Cortex of kidney (tissue), 1 donor: ENCODE results near the gene HOXA3.
A peak's percentile ranks its signal among the peaks of the same experiment; 100 is the strongest.

ENCODE experiments used
- DNase-seq: peaks from one replicate; lab custom pipeline; 2025; lab: John Stamatoyannopoulos, UW

HOXA3 gene

DNA sequence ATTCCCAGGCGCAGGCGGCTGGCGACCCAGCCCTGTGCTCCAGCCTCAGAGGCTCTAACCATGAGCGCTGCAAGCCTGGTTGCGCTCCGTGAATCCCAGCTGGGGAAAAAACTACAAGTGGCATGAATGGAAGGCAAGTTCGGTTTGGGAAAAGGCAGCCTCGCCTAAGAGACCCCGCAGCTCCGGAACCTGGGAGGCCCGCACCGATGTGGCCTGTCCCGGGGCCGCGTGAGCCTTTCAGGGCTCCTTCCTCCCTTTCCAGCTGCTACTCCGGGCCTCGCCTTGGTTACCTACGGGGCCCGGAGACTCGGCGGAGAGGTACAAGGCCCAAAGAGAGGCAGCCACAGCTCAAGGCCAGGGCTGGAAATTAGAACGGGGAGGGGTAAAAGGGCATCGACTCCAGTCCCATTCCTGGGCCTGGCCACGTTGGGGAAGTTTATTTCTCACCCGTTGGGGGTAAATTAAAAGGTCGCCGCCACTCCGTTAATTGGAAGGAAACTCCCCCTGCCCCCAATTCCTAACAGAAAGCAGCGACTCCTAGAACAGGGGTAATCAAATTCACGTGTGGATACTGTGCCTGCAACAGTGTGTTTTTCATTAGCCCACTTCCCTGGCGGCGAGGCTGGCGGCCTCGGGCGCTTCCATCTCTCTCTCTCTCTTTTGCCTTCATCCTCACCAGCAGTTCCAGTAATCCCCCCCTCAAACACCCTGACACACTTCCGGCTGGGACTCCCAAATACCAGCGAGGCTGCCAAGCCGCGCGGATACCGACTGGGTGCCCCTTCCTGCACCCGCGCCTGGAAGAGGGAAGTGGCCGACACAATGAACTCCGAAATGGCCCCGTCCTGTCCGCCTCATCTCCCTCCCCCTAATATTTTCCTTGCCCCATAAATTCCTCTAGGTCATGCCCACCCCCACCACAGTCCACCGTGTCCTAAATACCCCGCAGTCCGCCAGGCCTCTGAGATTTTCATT is 14.4 kb upstream of the HOXA3 start:
- no peak for DNase-seq

DNA sequence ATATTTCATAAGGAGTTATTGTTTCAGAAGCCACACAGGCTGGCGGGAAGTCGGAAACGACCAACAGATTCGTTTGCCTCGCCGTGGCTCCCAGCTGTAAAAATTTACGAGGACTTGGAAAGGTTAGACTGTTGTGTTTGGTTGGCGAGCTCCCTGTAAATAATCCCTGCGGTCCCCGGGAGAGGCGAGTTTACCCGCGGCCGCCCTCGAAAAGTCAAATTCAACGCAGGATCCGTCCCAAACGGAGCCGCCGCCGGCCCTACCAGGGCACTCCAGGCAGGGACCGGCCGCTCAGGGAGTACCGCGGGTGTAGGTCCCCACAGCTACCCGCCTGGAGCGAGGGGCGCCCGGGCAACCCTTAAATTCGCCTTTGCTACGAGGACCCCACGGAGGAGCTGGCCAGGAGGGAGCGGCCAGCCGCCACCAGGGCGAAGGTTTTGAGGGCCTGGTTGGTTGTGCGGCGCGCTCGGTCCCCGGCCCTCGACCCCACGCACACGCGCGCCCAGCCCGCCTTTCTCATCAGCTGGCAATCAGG is 13.7 kb upstream of the HOXA3 start:
- no peak for DNase-seq

DNA sequence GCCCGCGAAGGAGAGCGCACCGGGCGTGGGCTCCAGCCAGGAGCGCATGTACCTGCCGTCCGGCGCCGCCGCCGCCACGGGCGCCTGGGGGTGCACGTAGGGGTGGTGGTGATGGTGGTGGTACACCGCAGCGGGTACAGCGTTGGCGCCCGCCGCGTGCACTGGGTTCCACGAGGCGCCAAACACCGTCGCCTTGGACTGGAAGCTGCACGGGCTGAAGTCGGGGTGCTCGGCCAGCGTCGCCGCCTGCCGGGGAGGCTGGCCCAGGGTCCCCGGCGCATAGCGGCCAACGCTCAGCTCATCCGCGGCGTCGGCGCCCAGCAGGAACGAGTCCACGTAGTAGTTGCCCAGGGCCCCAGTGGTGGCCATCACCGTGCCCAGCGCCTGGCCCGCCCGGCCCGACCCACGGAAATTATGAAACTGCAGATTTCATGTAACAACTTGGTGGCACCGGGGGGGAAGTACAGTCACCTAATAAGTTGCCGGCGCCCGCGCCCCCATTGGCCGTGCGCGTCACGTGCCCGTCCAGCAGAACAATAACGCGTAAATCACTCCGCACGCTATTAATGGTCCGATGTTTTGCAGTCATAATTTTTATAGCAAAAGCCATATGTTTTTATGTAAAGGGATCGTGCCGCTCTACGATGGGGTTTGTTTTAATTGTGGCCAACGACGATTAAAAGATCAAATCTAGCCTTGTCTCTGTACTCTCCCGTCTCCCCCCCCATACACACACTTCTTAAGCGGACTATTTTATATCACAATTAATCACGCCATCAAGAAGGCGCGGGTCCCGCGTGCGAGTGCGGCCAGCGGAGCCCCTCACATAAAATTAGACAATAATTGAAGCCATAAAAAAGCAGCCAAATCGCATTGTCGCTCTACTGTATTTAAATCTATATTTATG is 13.0 kb upstream of the HOXA3 start, which contains the start of gene HOXA9:
Gene HOXA9, minus strand, starts transcription at position 449 of the 907 bp plus-strand sequence. Its CDS starts 80 bp downstream, at position 369.
- no peak for DNase-seq

DNA sequence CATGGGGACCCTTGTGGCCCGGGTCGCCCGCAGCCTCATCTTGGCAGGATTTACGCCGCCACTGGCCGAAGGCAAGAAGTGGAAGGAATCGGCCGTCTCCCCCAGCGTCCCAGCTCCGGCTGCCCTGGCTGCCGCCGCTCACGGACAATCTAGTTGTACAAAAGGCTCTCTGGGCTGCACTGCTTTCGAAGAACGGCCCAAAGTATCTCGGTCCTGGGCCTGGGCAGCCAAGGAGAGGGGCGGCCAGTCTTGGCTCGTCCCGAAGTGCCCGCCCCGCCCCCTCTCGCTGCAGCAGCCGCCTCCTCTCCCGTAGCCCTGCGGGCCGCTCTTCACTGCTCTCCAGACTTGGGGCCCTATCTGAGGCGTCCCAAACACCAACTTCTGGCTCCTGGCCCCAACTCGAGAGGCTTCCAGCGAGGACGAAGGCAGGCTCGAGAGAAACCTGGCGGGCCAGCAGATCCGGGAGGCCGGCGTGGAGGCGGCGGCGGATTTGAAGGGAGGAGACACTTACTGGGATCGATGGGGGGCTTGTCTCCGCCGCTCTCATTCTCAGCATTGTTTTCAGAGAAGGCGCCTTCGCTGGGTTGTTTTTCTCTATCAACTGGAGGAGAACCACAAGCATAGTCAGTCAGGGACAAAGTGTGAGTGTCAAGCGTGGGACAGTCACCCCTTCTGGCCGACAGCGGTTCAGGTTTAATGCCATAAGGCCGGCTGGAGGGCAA is 12.1 kb upstream of the HOXA3 start:
- DNase-seq: peak; percentile 19

DNA sequence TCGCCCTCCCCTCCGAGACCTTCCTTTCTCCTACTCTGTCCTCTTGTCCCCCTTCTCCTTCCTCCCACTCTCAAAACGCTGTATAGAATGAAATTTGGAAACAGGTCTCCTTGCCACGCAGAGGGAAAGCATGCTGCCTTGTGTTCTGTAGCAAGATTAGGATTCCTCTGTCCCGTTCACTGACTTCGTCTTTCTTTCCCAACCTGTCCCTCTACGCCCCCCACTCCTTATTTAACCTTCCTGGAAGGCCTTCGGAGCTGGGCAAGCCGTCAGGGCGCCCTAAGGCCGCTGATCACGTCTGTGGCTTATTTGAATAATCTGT is 11.6 kb upstream of the HOXA3 start:
- no peak for DNase-seq

DNA sequence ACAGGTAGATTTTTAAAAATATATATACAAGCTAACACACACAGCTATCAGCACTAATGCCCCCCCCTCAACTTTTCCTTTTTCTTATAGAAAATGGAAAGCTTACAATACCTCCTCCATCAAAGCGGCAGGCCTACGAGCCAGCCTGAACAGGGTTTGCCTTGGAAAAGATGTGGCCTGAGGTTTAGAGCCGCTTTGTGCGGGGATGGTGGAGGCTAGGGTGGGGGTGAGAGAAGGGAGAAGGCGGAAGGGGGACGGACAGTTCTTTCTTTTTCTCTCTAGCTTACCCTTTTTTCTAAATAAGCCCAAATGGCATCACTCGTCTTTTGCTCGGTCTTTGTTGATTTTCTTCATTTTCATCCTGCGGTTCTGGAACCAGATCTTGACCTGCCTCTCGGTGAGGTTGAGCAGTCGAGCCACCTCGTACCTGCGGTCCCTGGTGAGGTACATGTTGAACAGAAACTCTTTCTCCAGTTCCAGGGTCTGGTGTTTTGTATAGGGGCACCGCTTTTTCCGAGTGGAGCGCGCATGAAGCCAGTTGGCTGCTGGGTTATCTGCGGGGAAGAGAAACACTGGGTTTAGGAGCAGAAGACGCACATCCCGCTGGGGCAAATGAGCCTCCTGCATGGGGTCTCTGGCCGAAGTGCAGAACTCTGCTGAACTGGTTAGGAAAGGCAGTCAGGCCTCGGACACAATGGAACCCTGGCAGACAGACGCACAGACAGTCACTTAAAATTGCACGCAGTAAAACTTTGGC is 11.1 kb upstream of the HOXA3 start:
- DNase-seq: no peak

DNA sequence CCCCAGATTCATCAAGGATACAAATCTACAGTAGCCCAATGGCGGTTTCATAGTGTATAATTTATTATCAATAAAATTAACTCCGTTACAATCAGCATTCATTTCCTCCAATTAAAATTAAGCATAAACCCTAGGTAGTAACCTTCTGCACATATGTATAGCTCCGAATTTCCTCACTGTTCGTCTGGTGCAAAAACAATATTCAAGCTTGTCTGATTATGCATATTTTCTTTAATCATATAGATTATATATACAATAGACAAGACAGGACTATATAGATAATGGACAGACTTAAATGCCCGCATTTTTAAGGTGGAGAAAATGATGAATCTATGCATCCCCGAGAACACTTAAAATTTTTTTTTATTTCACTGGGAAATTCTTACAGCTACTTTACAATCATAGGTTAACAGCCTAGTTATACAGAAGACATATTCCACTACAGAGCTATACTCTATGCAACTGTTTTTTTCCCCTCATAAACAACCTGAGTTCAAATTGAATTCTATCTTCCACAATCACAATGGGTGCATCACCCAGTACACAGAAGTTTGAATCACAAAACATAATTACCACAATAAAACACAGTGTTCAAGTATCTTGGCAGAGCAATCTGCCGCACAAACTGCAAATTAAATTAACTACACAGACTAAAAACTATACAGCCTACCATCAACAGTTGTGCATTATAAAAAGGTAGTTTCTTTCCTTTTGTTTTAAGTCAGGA is 10.3 kb upstream of the HOXA3 start:
- no peak for DNase-seq

DNA sequence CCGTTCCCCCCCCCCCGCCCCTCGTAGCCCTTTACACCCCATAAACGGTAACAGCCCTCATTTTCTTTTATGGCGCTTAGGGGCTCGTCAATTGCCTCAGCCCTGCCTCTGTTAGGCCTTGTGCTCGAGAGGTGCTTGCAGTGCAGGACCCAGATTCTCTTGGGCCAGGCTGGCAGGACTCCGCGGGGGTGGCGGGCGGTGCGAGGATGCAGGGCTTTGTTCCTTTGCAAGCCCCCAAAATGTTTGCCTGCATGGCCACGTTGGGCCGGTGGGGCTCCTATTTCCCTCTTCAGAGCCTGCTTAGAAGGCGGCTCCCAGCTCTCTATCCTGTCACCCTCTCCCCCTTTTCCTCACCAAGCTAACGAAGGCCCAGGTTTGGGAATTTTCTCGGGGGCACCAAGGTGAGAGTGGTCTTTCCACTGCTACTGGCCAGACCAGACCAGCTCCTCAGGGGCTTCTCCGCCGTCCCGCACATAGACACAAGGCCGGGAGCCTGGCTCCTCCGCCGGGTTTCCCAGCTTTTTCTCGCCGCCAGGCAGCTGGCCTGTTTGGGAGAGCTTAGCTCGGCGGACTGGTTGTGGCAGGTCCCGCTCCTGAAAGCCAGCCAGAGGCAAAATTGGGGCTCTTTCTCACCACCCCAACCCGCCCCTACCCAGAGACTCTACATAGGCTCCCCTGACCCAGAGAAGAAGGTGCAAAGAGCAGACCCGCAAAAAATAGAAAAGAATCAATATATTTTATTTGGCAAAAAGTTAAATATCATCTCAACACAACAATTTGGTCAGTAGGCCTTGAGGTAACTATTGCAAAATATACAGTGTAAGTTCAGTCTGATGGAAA is 9.6 kb upstream of the HOXA3 start:
- no peak for DNase-seq

DNA sequence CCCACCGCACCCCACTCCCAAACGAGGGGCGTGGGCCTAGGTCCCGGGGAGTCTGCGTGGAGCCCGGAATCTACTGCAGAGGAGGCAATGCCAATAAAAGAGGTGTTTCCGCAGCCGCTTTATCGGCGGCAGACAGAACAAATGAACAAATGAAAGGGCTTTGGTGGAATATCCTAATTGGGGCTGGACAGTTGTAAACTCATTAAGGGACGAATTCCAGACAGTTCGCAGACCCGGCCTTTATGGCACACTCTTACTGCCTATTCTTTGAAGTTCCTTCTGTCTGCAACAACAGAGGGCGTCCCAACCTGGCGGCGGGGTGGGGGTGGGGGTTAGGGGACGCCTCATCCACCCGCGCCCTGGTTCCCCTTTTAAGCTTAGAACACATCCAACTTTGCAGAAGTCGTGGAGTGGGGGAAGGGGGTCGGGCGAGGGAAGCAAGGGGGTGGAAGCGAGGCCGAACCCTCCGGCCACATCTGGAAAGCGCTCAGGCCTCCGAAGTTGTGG is 8.9 kb upstream of the HOXA3 start:
- DNase-seq: no peak

DNA sequence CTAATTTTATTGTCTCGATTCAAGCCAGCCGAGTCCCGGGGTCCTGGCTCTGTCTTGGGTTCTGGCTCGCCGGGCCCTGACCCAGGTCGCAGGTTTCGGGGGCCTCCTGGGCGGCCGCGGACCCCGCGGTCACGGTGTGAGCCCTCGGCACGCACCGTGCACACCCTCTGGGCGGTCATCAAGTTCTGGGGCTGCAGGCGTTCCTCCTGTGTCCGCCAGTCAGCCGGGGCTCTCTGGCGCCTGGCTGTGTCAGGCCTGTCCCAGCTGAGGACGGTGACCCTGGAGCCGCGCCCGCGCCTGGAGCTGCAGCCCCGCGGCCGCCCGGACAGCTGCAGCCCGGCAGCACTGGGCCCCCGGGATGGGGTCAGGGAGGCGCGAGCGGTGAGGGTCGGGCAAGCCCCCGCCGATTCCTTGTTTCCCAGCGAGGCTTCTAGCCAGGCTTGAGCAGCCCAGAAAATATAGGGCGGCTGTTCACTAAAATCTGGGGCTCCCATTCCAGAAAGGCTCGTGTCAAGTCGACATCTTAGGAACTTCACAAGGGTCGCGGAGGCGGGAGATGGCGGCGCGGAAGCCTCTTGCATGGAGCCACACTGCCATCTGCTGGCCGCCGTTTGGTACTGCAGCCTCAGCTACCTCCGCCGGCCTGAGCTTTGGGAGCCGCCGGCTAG is 8.3 kb upstream of the HOXA3 start:
- DNase-seq: no peak

DNA sequence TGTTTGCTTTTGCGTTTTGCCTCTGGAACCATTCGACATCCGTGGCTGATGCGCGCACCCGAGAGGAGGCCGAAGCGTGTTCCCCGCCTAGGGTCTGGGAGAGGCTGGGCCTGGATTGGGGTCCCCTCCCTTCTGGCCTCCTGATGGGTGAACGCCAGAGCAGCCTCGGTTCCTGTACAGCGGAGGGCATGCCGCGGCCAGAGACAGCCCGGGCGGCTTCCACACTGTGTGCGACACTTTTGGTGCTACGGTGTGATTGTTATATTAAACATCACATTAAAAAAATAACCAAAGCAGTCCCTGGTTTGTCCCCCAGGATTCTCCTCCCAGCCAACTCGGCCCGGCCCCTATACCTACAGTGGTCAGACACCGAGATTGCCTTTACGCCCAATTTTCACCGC is 7.8 kb upstream of the HOXA3 start:
- no peak for DNase-seq

DNA sequence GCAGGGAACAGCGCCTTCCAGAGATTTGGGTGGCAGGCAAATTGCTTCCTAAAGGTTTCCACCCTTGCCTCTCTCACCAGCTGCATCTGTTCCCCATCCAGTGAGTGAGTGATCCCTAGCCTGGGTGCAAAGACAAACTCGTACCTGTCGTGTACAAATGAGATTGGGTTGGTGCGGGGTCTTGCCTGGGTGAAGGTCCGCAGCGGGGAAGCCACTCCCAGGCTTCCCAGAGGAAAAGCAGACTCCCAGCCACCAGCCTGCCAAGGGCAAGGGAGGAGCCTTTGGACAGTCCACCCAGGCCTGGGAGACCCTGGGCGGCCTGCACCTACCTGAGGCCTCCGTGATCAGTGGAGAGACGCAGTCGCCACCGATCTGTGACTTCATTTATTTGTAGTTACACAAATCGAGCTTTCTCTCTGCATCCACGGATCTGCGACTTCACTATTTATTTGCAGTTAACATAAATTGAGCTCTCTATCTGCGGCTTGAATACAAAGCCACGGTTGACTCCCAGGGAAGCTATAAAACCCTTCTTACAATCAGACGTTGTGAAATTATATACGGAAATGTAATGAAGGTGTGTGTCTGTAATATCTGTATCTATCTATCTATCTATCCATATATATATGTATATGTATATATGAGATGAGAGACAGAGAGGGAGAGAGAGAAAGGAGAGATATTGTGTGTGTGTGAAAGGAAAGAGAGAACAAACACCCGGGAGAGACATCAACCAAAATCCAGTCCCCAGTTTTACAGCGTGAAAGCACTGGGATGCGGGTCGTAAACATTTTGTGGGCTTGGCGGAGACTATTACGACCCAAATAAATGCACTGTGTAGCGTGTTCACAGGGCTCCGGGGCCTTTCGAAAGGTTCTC is 7.1 kb upstream of the HOXA3 start:
- no peak for DNase-seq

DNA sequence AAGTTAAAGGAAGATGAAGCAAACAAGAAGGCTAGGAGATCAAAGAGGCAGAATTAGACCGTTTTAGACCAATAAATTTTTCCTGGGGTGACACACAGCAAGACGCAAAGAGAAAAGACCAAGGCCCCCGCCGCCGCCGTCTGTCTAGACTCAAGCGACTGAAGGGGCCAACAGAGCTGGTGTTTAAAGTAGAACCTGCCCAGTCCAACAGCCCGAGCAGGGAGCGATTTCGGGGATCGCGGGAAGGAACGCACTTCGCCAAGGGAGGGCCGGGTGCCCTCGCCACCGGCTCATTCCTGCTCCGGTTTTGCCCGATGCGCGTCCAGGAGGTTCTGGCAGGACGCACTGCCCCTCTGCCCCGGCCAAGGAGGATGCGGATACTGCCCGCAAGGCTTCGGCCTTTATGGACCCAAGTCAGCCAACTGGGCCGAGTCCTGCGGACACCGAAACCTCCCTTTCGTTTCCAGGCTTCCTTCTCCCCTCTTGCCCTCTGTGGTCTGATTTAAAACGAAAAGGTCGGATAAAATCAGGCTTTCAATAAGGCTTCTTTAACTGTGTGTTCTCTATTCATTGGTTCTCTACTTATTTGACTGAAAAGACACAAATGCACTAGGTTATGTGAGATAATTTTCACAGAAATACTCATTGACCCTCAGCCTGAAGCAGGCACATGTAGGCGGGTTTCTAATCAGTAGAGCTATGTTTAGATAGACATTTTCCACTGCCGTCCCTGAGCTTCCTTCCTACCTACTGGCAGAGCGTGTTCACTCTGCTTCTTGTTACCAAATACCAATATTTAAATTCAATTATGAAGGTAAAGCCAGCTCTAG is 6.3 kb upstream of the HOXA3 start:
- no peak for DNase-seq

DNA sequence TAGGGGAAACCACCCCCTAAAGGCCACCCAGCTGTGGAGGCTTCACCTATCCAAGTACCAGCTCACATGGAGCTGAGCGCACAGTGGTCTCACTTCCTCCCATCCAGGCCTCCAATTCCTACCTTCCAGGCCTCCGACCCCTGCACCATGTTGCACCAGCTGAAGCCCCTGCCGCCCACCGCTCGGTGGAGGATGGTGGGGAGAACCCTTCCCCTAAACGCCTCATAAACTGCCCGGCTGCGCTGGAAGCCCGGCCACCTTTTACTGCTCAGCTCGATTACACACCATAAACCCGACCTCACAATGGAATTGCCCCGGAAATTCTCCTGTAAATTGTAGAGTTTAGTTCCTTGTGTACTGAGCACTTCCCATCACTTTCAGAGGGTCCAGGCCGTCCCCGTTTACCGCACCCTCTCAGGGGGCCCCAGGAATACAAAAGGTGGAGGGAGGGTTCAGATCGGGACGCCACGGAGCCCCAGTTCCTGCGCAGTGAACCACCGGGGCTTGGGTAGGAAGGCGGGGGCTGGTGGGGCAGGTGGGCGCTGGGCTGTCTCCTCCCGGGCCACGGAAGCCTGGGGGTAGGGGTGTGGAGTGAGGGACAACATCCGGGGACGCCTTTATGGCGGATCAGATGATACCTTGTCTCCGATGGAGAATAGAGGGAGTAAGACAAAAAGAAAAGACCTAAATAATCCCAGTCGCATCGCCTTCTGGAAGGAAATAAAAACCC is 5.5 kb upstream of the HOXA3 start:
- no peak for DNase-seq

DNA sequence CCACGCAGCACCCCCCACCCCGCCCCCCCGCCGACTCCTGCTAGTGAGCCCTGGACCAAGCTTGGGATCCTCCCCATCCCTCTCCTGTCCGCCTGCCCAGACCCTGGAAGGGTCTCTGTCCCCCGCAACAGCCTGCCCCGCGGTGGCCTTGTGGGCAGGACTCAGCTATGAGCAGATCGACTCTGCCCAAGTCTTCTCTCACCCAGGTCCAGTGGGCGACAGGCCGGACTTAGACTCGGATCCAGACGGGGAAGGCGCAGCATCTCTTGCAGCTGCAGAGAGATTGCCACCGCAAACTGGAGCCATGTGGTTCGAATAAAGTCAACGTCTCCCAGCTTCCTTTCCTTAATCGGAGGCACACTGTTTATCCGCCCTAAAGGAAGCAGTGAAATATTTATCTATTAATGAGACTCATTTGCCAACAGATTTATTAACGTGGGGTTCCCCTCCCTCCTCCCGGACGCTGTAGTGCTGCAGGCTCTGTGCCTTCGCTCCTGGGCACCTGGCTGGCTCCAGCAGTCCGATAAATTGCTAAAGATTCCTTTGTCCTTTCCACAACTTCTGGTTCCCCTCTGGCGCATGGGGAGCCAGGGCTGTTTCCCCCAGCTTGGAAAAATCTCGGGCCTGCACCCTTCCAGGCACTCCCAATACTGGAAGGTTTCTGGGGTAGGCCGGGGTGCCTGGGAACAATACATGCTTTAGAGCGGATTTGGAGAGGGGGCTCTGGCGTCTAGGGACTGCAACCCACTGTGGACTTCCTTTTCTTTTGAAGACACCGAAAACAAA is 4.7 kb upstream of the HOXA3 start:
- no peak for DNase-seq
